GM23338 (cell line): ENCODE data around the gene LENG9. TPM values are rescaled to one million over a fixed set of nuclear protein-coding genes. Genes with fewer than 3 reads are reported as not detected.

Source experiments
- ATAC-seq: fragments of 200-7000 bp; cut with Tn5 transposase; 3 replicates; pipeline ENCODE4 v1.9.1; 2020
- DNase-seq: peaks from one replicate; pipeline ENCODE4 v3.0.0-alpha.2; 2015; ENCODE audit warnings: low spot score
- H2AFZ ChIP-seq: fragments of 200-600 bp; sonication (generic); 2 replicates; pipeline ENCODE4 v1.8.0; 2016; ENCODE audit warnings: antibody characterized with exemption, mild to moderate bottlenecking, moderate library complexity
- H3F3A ChIP-seq: fragments of 200-600 bp; sonication (generic); replicated peaks from 2 replicates; pipeline ENCODE4 v1.8.0; 2017; ENCODE audit warnings: antibody characterized with exemption, mixed run types, low read depth
- H3K27ac ChIP-seq: fragments of 200-600 bp; sonication (generic); 2 replicates; pipeline ENCODE4 v1.6.1; 2016; ENCODE audit warnings: low read depth
- H3K27me3 ChIP-seq: fragments of 200-600 bp; sonication (generic); 2 replicates; pipeline ENCODE4 v1.8.0; 2016; ENCODE audit warnings: mild to moderate bottlenecking, mixed run types, moderate library complexity; ENCODE audit not compliant: insufficient read depth
- H3K36me3 ChIP-seq: fragments of 200-600 bp; sonication (generic); 2 replicates; pipeline ENCODE4 v1.8.0; 2016; ENCODE audit warnings: mild to moderate bottlenecking; ENCODE audit not compliant: insufficient read depth
- H3K4me1 ChIP-seq: fragments of 200-600 bp; sonication (generic); 2 replicates; pipeline ENCODE4 v1.8.0; 2016; ENCODE audit warnings: mild to moderate bottlenecking, moderate library complexity; ENCODE audit not compliant: insufficient read depth
- H3K4me2 ChIP-seq: fragments of 200-600 bp; sonication (generic); 2 replicates; pipeline ENCODE4 v1.7.1; 2017; ENCODE audit warnings: mixed run types
- H3K4me3 ChIP-seq: fragments of 200-600 bp; sonication (generic); 2 replicates; pipeline ENCODE4 v1.6.1; 2016; ENCODE audit warnings: mixed run types
- H3K79me2 ChIP-seq: fragments of 200-600 bp; sonication (generic); replicated peaks from 2 replicates; pipeline ENCODE4 v1.8.0; 2017; ENCODE audit warnings: mild to moderate bottlenecking; ENCODE audit not compliant: insufficient read depth
- H3K9me2 ChIP-seq: fragments of 200-600 bp; sonication (generic); 2 replicates; pipeline ENCODE4 v1.8.0; 2017; ENCODE audit not compliant: insufficient read depth
- H4K20me1 ChIP-seq: fragments of 200-600 bp; sonication (generic); replicated peaks from 2 replicates; pipeline ENCODE4 v1.8.0; 2017; ENCODE audit warnings: mild to moderate bottlenecking; ENCODE audit not compliant: insufficient read depth
- H3K27ac Mint-ChIP-seq: 2 replicates; pipeline ENCODE4 v1.8.0; 2020; ENCODE audit warnings: inconsistent platforms, mild to moderate bottlenecking, moderate library complexity, mixed read lengths
- H3K27me3 Mint-ChIP-seq: 3 replicates; pipeline ENCODE4 v1.8.0; 2022; ENCODE audit warnings: low read depth, mild to moderate bottlenecking, moderate library complexity, mixed read lengths, inconsistent platforms; ENCODE audit not compliant: insufficient read depth, poor library complexity
- H3K36me3 Mint-ChIP-seq: 3 replicates; pipeline ENCODE4 v1.8.0; 2021; ENCODE audit warnings: low read depth, mild to moderate bottlenecking, inconsistent platforms, moderate library complexity, mixed read lengths
- H3K4me1 Mint-ChIP-seq: 3 replicates; pipeline ENCODE4 v1.8.0; 2020; ENCODE audit warnings: mild to moderate bottlenecking, inconsistent platforms, mixed read lengths
- H3K4me3 Mint-ChIP-seq: 3 replicates; pipeline ENCODE4 v1.8.0; 2021; ENCODE audit warnings: moderate library complexity, mild to moderate bottlenecking, inconsistent platforms, mixed read lengths
- H3K9me3 Mint-ChIP-seq: 3 replicates; pipeline ENCODE4 v1.8.0; 2020; ENCODE audit warnings: moderate library complexity, mild to moderate bottlenecking, inconsistent platforms, mixed read lengths
- CREB1 ChIP-seq: fragments of 250-450 bp; sonication (Bioruptor Pico); IDR thresholded peaks from 2 replicates; pipeline ENCODE4 v1.5.0; 2020; ENCODE audit warnings: low read depth, mild to moderate bottlenecking, moderate library complexity
- EZH2 ChIP-seq: fragments of 200-600 bp; sonication (generic); IDR thresholded peaks from one replicate; pipeline ENCODE4 v1.8.0; 2017; ENCODE audit warnings: antibody characterized with exemption, mild to moderate bottlenecking, low read depth; ENCODE audit not compliant: unreplicated experiment
- EZH2phosphoT487 ChIP-seq: fragments of 200-600 bp; sonication (generic); IDR thresholded peaks from one replicate; pipeline ENCODE4 v1.8.1; 2018; ENCODE audit warnings: antibody characterized with exemption; ENCODE audit not compliant: unreplicated experiment
- JUNB ChIP-seq: IDR thresholded peaks from one replicate; pipeline ENCODE4 v1.6.1; 2016; ENCODE audit warnings: antibody characterized with exemption; ENCODE audit not compliant: unreplicated experiment
- NANOG ChIP-seq: IDR thresholded peaks from 2 replicates; pipeline ENCODE4 v1.6.1; 2016; ENCODE audit warnings: antibody characterized with exemption, borderline replicate concordance
- POLR2AphosphoS5 ChIP-seq: IDR thresholded peaks from 2 replicates; pipeline ENCODE4 v1.6.1; 2016; ENCODE audit warnings: antibody characterized with exemption, low read depth
- REST ChIP-seq: IDR thresholded peaks from one replicate; pipeline ENCODE4 v1.6.1; 2018; ENCODE audit warnings: antibody characterized with exemption; ENCODE audit not compliant: unreplicated experiment
- STAT1 ChIP-seq: IDR thresholded peaks from one replicate; pipeline ENCODE4 v1.6.1; 2016; ENCODE audit warnings: antibody characterized with exemption; ENCODE audit not compliant: unreplicated experiment
- ZNF114 ChIP-seq: fragments of 250-450 bp; sonication (Bioruptor Pico); IDR thresholded peaks from 2 replicates; pipeline ENCODE4 v1.5.0; 2020; ENCODE audit warnings: mild to moderate bottlenecking, moderate library complexity
- ZNF331 ChIP-seq: fragments of 250-450 bp; sonication (Bioruptor Pico); IDR thresholded peaks from 2 replicates; pipeline ENCODE4 v1.5.0; 2020; ENCODE audit warnings: low read depth, mild to moderate bottlenecking, moderate library complexity
- polyA plus RNA-seq: library from polyadenylated mRNA; unstranded; fragments of >200 nt; fragmentation: Nextera tagmentation; extraction: Ambion mirVana; gene quantifications from 2 replicates; pipeline ENCODE4 v1.2.1, GENCODE V29; 2016
- total RNA-seq: library from RNA; depleted of rRNA; stranded (reverse); fragments of >200 nt; shearing (Covaris generic); gene quantifications from 2 replicates; pipeline ENCODE4 v1.2.3, GENCODE V29; 2014
- TF ChIP-seq, protein P1 (sequence below): IDR thresholded peaks from 2 replicates; pipeline ENCODE4 v1.6.1; 2016; ENCODE audit warnings: antibody characterized with exemption
- TF ChIP-seq, protein P2 (sequence below), 2 experiments: fragments of 200-600 bp in 1 of 2; sonication (generic) in 1 of 2; conservative IDR thresholded peaks; 2 replicates each; pipeline versions ENCODE4 v1.5.1 to v1.6.1; 2016 to 2017; ENCODE audit warnings: antibody characterized with exemption in 2 of 2, low read depth in 2 of 2, mild to moderate bottlenecking in 2 of 2, moderate library complexity in 1 of 2

The LENG9 gene
- total and polyA plus RNA-seq, 2 experiments from 2014 or later, result 0.26 to 6.4 TPM

- TF ChIP-seq REST, result no peak
- TF ChIP-seq ZNF114, result no peak
These were observed 29.0 kb upstream of the LENG9 start (continued) for GRCh38 chr19:54492568-54492967.

GRCh38 chr19:54489766-54490165, 26.2 kb upstream of the LENG9 start:
- Histone ChIP-seq H3K4me1 (no peaks in the 10 kb centered on the region), H4K20me1 (no peaks in the 10 kb centered on the region), H2AFZ (no peak overlapping the region), H3K4me2 (no peak overlapping the region), H3F3A (no peaks in the 10 kb centered on the region), H3K27me3 (no peaks in the 10 kb centered on the region), H3K9me2 (no peaks in the 10 kb centered on the region), H3K4me3 (no peak overlapping the region), H3K79me2 (no peaks in the 10 kb centered on the region), H3K27ac (no peak overlapping the region), H3K36me3 (no peaks in the 10 kb centered on the region)
- Mint-ChIP-seq H3K36me3 (peaks cover 28% of the 10 kb centered on the region; the same call in 2 of the 3 replicates), H3K9me3 (peaks cover 89% of the 10 kb centered on the region), H3K27me3 (peaks cover 3% of the 10 kb centered on the region), H3K4me3 (no peak overlapping the region), H3K4me1 (no peaks in the 10 kb centered on the region), H3K27ac (no peak overlapping the region)
- ATAC-seq (no peak), DNase-seq (no peak)
- TF ChIP-seq ZNF331 (CRISPR knock-in tag), result no peak
- no peak for TF ChIP-seq STAT1
- TF ChIP-seq, protein P1, sequence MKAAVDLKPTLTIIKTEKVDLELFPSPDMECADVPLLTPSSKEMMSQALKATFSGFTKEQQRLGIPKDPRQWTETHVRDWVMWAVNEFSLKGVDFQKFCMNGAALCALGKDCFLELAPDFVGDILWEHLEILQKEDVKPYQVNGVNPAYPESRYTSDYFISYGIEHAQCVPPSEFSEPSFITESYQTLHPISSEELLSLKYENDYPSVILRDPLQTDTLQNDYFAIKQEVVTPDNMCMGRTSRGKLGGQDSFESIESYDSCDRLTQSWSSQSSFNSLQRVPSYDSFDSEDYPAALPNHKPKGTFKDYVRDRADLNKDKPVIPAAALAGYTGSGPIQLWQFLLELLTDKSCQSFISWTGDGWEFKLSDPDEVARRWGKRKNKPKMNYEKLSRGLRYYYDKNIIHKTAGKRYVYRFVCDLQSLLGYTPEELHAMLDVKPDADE, result no peak
- no peak for TF ChIP-seq EZH2phosphoT487
- TF ChIP-seq CREB1 (CRISPR knock-in tag), result no peak
- TF ChIP-seq NANOG, result no peak
- TF ChIP-seq POLR2AphosphoS5, result no peak

DNA sequence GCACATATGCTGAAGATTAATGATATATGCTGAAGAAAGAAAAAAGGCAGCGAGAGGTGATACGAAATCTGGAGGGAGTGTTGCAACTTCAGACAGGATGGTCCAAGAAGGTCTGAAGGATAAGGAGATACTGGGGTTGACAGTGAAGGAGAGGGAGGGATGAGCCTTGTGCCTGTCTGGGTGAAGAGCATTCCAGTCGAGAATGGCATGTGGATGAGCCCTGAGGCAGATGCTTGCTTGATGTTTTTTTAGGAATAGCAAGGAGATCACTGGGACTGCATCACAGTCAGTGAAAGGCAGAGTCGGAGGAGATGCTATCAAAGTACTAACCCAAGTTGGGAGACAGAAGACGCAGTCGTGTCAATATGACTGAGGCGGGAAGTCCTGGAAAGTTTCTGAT, 25.8 kb upstream of the LENG9 start:
- no peaks in the 10 kb centered on the region for H3K79me2 ChIP-seq
- Mint-ChIP-seq H3K4me1 (no peaks in the 10 kb centered on the region), H3K27me3 (peaks cover 3% of the 10 kb centered on the region), H3K9me3 (peaks cover 89% of the 10 kb centered on the region), H3K4me3 (no peak overlapping the region), H3K27ac (no peak overlapping the region), H3K36me3 (peaks cover 27% of the 10 kb centered on the region; the same call in 2 of the 3 replicates)
- no peaks in the 10 kb centered on the region for H3F3A ChIP-seq
- H3K9me2 ChIP-seq, result no peaks in the 10 kb centered on the region
- no peaks in the 10 kb centered on the region for H3K27me3 ChIP-seq
- H2AFZ ChIP-seq, result no peak overlapping the region; the same call in 1 of the 2 replicates
- H3K4me1 ChIP-seq, result no peaks in the 10 kb centered on the region
- H4K20me1 ChIP-seq, result no peaks in the 10 kb centered on the region
- peak; percentile 36 for DNase-seq
- no peak for ATAC-seq
- no peak overlapping the region for H3K27ac ChIP-seq
- H3K4me2 ChIP-seq, result no peak overlapping the region
- H3K36me3 ChIP-seq, result no peaks in the 10 kb centered on the region
- H3K4me3 ChIP-seq, result no peak overlapping the region
- TF ChIP-seq, protein P1, result no peak
- no peak for TF ChIP-seq NANOG
- no peak for TF ChIP-seq CREB1 (CRISPR knock-in tag)
- TF ChIP-seq POLR2AphosphoS5, result no peak
- no peak for TF ChIP-seq ZNF114
- TF ChIP-seq EZH2, result no peak
- TF ChIP-seq EZH2phosphoT487, result no peak
- no peak for TF ChIP-seq JUNB
- TF ChIP-seq, protein P2, sequence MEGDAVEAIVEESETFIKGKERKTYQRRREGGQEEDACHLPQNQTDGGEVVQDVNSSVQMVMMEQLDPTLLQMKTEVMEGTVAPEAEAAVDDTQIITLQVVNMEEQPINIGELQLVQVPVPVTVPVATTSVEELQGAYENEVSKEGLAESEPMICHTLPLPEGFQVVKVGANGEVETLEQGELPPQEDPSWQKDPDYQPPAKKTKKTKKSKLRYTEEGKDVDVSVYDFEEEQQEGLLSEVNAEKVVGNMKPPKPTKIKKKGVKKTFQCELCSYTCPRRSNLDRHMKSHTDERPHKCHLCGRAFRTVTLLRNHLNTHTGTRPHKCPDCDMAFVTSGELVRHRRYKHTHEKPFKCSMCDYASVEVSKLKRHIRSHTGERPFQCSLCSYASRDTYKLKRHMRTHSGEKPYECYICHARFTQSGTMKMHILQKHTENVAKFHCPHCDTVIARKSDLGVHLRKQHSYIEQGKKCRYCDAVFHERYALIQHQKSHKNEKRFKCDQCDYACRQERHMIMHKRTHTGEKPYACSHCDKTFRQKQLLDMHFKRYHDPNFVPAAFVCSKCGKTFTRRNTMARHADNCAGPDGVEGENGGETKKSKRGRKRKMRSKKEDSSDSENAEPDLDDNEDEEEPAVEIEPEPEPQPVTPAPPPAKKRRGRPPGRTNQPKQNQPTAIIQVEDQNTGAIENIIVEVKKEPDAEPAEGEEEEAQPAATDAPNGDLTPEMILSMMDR (conservative IDR thresholded peaks at IDR 0.05; ENCODE audit: low read depth in 2 of 2), result no peak
- no peak for TF ChIP-seq ZNF331 (CRISPR knock-in tag)
